ENCODE results near the gene ZNHIT2.
A peak's percentile ranks its signal among the peaks of the same experiment; 100 is the strongest.
"Not testable (repeated sequence)": the region's sequence is repeated elsewhere in the genome, so short reads cannot be mapped to it uniquely, and the experiment has no call there.

The ZNHIT2 gene

GRCh38 chr11:65124480-65125196, 7.1 kb upstream of the ZNHIT2 start:
- H3K4me3 ChIP-seq (ENCODE audit: low read length): no peak overlapping the region
- DNase-seq (ENCODE audit: low read depth, low spot score): no peak

GRCh38 chr11:65121865-65122696, 4.6 kb upstream of the ZNHIT2 start, which contains the start of the genes FAU and MRPL49:
Gene FAU, minus strand, starts transcription at chr11:65122134. Its CDS starts 321 bp downstream, at chr11:65121813.
Gene MRPL49, plus strand, starts transcription at chr11:65122321. Its CDS starts 26 bp downstream, at chr11:65122347.
- DNase-seq (ENCODE audit: low read depth, low spot score): peak; percentile 97
- H3K4me3 ChIP-seq (ENCODE audit: low read length): peak within 1 kb of the TSS; percentile 100

DNA sequence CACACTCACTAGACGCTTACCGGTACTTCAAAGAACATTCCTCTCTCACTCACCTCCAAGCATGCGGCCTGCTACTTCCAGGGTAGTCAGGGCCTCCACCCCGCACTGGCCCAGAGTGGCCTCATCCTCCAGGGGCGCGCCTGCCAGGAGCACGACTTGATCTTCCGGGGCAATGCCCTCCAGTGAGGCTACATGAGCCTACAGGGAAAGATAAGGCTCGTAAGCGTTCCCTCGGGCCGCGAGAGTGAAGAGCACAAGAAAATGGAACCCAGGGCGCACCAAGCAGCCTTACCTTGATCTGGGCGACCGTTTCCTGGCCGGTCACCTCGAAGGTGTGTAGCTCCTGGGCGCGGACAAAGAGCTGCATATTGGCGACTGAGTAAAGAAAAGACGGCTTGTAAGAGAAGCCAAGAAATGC, 4.0 kb upstream of the ZNHIT2 start:
- no peak for DNase-seq (ENCODE audit: low read depth, low spot score)
- H3K4me3 ChIP-seq (ENCODE audit: low read length): peak overlapping the region; percentile 100

GRCh38 chr11:65120831-65121230, 3.3 kb upstream of the ZNHIT2 start:
- peak overlapping the region; percentile 100 for H3K4me3 ChIP-seq (ENCODE audit: low read length)
- DNase-seq (ENCODE audit: low read depth, low spot score): no peak

DNA sequence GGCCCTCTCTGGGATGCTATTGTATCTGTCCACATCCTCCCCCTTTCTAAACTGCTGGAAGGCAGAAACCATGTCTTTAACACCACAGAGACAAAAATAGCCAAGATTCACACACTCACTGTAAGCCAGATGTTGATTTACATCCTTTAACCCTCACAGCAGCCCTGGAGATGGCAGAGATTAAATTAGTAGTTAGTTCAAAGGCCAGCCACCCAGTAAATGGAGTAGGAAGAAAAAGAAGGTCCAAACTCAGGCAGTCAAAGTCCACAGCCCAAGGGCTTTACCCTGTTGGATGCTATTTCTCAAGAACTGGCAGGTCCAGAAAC, 2.1 kb upstream of the ZNHIT2 start:
- DNase-seq (ENCODE audit: low read depth, low spot score): no peak
- H3K4me3 ChIP-seq (ENCODE audit: low read length): no peak overlapping the region

DNA sequence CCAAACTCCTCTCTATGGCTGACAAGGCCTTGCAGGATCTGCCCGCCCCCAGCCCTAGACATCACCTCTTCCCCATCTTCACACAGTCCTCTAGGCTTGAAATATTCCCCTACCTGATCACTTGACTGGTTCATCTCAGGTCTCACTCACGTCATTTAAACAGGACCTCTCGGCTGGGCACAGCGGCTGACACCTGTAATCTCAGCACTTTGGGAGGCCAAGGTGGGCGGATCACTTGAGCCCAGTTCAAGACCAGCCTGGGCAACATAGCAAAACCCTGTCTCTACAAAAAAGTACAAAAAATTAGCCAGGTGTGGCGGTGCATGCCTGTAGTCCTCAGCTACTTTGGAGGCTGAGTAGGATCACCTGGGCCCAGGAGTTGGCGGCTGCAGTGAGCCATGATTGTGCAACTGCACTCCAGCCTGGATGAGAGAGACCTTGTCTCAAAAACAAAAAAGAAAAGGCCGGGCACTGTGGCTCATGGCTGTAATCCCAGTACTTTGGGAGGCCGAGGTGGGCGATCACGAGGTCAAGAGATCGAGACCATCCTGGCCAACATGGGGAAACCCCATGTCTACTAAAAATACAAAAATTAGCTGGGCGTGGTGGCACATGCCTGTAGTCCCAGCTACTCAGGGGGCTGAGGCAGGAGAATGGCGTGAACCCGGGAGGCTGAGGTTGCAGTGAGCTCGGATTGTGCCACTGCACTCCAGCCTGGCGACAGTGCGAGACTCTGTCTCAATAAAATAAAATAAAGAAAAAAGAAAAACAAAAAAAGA, 1.6 kb upstream of the ZNHIT2 start:
- not testable (repeated sequence) for DNase-seq (ENCODE audit: low read depth, low spot score); H3K4me3 ChIP-seq (ENCODE audit: low read length)

- H3K4me3 ChIP-seq (ENCODE audit: low read length): peak overlapping the region; percentile 18; the same call in 1 of the 2 replicates
- no peak for DNase-seq (ENCODE audit: low read depth, low spot score)
Measured at GRCh38 chr11:65118097-65118837, 766 bp upstream of the ZNHIT2 start.

DNA sequence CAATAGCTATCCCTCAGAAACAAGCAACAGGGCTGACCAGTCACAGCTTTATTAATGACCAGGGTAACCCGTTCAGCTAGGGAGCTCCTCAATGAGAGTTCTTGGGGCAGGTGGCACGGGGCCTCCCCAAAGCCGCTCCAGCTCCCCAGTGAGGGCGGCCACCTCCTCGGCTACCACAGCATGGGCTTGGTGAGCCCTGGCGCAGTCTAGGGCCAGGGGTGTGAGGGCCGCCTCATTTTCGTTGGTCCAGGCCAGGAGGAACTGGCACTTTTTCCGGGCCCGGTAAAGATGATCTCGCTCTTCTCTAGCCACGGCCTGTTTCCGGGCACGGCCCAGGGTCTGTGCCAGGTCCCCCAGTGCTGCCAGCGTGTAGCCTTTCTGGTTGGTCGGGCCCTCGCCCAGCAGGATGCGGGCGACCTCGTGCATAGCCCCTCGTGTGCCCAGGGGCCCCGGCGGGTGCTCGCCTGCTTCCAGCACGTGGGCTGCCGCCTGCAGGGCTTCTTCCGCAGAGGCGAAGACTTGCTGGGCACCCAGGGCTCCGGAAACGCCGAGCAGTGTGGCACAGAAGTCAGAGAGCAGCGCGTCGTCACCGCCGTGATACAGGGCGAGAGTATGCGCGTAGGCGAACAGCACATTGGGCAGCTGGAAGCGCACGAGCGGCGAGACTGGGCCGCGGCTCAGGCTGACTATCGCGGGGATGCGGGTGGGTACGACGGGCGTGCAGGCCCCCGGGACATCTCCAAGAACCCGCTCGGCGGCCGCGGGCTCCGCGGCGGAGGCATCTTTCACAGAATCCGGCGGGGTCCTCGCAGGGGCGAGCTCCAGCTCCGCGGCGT, 913 bp downstream of the ZNHIT2 start:
- no peak for DNase-seq (ENCODE audit: low read depth, low spot score)
- peak overlapping the region; percentile 82 for H3K4me3 ChIP-seq (ENCODE audit: low read length)

DNA sequence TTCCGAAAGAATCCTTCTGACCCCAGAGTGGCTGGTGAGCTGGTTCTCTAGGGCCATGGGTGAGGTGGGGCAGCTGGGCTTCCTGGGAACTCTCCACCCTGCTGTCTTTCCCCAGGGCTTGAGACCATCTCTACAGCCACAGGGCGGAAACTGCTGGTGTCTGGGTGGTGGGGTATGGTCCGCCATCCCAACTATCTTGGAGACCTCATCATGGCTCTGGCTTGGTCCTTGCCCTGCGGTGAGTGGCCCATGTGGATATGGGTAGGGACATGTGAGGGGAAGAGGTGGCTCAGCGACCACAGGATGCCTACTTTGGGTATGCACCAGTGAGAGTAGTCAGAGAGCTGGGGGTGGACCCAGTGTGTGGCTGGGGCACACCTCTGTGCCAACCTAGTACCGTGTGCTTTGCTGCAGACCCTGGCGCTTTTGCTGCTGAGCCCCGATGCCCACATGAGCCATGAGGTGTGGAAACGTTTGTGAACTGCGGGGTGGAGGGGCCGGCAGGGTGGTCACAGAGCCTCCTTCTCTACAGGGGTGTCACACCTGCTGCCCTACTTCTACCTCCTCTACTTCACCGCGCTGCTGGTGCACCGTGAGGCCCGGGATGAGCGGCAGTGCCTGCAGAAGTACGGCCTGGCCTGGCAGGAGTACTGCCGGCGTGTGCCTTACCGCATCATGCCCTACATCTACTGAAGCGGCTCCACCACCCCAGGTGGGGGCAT, 2.0 kb downstream of the ZNHIT2 start:
- DNase-seq (ENCODE audit: low read depth, low spot score): no peak
- no peak overlapping the region for H3K4me3 ChIP-seq (ENCODE audit: low read length)

GRCh38 chr11:65114538-65115171, 2.8 kb downstream of the ZNHIT2 start:
- H3K4me3 ChIP-seq (ENCODE audit: low read length): no peak overlapping the region
- no peak for DNase-seq (ENCODE audit: low read depth, low spot score)

- no peak overlapping the region for H3K4me3 ChIP-seq (ENCODE audit: low read length)
- DNase-seq (ENCODE audit: low read depth, low spot score): no peak
Measured at GRCh38 chr11:65113839-65114238, 3.7 kb downstream of the ZNHIT2 start.

- peak overlapping the region; percentile 70 for H3K4me3 ChIP-seq (ENCODE audit: low read length)
- no peak for DNase-seq (ENCODE audit: low read depth, low spot score)
Measured at GRCh38 chr11:65113361-65113756, 4.1 kb downstream of the ZNHIT2 start.

- DNase-seq (ENCODE audit: low read depth, low spot score): peak; percentile 64
- peak overlapping the region; percentile 70 for H3K4me3 ChIP-seq (ENCODE audit: low read length)
Measured at GRCh38 chr11:65112546-65113360, 4.7 kb downstream of the ZNHIT2 start.

DNA sequence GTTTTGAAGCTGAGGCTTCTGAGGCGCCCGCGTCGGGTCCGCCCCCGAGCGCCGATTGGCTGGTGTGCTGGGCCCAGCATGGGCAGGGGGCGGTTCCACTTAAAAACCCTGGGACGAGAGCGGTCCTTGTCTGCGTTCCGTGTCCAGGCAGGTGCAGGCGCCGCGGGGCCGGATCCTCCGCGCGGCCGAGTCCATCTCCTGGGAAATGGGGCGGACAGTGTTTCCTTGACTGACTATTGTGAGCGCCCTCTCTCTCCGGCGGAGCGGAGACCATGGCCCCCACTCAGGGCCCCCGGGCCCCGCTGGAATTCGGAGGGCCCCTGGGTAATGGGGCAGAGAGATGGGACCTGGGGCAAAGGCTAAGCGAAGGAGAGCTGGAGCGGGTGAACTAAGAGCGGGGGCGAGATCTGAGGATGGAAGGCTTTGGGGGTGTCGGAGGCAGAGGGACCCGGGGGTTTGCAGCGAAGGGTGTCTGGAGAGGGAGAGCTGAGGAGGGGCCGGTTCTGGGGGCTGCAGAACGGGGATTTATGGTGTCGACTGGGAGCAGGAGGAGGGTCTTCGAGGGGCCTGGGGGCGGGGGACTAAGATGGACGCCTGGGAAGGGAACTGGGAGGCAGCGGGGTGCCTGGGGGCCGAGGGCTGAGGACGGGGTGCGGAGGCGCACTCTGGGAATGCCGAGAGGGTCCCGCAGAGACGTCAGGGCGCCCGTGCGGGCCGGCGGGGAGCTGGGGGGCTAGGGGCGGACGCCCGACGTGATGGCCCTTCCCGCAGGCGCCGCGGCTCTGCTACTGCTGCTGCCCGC, 5.6 kb downstream of the ZNHIT2 start, which contains the start of gene TM7SF2:
Gene TM7SF2, plus strand, starts transcription at position 129 of the 802 bp plus-strand sequence. Its CDS starts 144 bp downstream, at position 273.
- peak within 1 kb of the TSS; percentile 70 for H3K4me3 ChIP-seq (ENCODE audit: low read length)
- peak; percentile 87 for DNase-seq (ENCODE audit: low read depth, low spot score)

GRCh38 chr11:65111159-65111743, 6.2 kb downstream of the ZNHIT2 start:
- H3K4me3 ChIP-seq (ENCODE audit: low read length): no peak overlapping the region
- no peak for DNase-seq (ENCODE audit: low read depth, low spot score)

Data from Jurkat, Clone E6-1 (cell line).